ENCODE data around the gene IFITM10.

DNA sequence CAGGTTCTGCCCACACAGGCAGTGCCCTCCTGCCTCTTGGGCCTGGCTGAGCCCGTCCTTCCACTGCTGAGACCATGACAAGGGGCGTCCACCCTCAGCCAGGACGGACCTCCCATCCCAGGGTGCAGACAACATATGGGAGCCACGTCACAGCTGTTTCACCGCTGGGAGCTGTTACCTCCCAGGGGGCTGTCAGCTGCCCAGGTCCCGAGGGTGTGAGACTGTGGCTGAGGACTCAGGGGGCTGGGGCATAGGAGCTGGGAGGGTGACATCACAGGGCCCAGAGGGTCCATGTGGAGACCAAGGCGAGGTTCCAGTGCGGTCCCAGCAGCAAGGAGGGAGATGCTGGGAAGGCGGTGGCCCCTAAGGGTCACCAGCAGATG, 31.2 kb upstream of the IFITM10 start:
- TF ChIP-seq CTBP1 (IDR thresholded peaks at IDR 0.05; ENCODE audit: borderline replicate concordance) (no peak), BHLHE40 (IDR thresholded peaks at IDR 0.05; ENCODE audit: borderline replicate concordance) (no peak), TARDBP (IDR thresholded peaks at IDR 0.05) (no peak), HDGF (IDR thresholded peaks at IDR 0.05; ENCODE audit: borderline replicate concordance) (no peak), ZNF384 (IDR thresholded peaks at IDR 0.05) (no peak), SUZ12 (IDR thresholded peaks at IDR 0.05) (no peak), FOXM1 (IDR thresholded peaks at IDR 0.05; ENCODE audit: borderline replicate concordance) (no peak), SP1 (IDR thresholded peaks at IDR 0.05) (no peak), ARNT (IDR thresholded peaks at IDR 0.05) (no peak), ELF4 (IDR thresholded peaks at IDR 0.05) (no peak), NFRKB (IDR thresholded peaks at IDR 0.05) (no peak)

All from HEK293T (cell line).